SHP77 treated with DMSO at 0.1 percent for 48 hours (cell line): ENCODE results near the gene CXorf49.
"Not testable (repeated sequence)": the region's sequence is repeated elsewhere in the genome, so short reads cannot be mapped to it uniquely, and the experiment has no call there.

Experiments used
- DNase-seq: peaks from one replicate; lab custom pipeline; 2025; lab: John Stamatoyannopoulos, UW

Gene CXorf49

DNA sequence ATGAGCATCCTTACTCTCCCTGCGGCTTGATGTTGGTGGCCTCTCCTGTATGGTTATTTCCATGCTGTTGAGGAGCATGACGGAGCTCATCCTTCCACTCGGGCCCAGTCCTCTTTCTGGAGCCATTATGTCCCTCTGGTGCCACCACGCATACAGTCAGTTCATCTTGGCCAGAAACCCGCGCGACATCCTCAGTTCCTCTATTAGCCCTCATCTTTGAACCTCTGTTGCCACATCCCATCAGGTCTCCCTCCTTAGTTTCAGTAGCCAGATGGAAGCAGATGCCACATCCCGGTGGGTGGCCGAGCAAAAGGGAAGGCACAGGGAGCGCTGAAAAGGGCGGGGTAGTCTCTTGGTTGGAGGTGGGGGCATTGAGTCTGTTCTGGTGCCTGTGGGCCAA is 46.1 kb downstream of the CXorf49 start:
- DNase-seq = no peak

DNA sequence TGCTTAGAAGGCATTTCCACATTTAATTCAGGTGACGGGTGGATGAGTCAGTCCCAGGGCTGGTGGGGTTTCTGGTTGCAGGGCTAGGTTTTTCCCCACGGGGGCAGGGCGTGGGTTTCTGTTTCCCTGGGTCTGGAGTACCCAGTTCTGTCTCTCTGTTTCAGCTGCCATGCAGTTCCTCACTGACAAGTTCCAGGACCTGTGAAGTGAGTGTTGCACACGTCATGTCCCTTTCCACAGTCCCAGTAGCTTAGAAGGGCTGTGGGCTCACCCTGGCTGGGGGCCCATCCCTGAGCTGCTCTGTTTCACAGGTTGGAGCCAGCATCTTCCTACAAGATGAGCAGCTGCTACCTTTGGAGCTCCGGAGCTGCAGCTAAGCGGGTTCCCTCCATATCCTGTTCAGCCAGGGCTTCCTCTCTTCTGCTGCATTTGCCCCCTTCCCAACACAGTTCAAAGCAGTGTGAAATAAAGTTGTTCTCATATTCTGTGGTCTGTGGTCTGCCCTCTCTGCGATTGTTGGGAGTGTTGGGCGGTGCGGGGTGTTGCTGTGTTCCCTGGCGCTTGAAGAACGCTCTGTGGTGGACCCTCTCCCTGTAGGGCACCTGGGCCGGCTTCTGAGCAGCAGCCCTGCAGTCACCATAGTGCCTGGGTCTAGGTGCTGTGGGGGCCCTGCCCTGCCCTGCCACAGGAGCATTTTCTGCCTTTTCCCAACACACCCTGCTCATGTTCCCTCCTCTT is 46.9 kb downstream of the CXorf49 start:
- no peak for DNase-seq

DNA sequence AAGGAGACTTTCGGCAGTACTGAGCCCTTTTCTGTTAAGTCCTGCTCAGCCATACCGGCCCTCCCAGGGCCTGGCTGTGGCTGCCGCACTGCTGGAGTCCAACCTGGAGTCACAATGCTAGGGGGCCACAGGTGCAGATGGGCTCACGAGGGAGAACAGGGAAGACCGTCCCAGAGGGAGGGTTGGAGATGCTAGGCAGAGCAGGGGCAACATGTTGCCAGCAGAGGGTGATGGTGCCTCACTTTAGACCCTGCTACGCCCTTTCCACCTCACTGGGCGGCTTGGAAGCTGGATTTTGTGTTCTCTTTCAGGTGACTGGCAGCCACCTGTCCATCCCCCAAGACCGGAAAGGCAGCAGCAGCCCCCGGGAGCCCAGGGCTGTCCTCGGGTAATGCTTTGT is 48.1 kb downstream of the CXorf49 start:
- DNase-seq = not testable (repeated sequence)

DNA sequence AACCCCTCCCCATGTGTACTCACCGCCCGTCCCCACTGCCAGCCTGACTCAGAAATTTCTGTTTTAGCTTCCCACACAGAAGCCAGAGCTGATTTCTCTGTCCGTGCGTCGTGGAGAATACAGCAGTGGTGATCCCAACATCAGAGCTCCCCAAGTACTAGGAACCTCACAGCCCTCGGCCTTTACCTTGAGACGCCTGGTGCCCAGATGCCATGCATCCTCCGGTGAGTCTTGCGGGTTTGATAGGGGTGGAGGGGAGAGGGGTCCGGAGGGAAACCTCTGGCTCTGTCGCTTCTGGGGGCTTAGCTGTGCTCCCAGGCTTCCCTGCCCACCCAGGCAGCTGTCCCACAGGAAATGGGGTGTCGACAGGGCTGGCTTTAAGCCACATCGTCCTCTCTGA is 48.6 kb downstream of the CXorf49 start:
- no peak for DNase-seq

DNA sequence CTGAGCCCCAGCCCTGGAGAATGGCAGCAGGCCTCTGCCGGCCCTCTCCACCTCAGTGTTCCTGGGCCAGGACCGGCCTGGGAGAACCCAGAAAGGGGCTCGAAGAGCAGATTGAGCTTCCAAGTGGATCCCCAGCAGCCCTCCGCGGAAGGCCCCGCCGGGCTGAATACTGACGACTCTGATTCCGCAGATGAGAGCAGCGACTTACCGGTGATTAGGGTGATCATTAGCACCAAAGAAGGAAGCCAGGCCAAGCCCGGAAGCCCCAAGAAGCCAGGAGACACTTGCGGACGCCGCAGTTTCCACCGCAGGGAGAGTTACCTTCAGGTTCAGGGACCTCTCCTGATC is 49.9 kb downstream of the CXorf49 start:
- no peak for DNase-seq

DNA sequence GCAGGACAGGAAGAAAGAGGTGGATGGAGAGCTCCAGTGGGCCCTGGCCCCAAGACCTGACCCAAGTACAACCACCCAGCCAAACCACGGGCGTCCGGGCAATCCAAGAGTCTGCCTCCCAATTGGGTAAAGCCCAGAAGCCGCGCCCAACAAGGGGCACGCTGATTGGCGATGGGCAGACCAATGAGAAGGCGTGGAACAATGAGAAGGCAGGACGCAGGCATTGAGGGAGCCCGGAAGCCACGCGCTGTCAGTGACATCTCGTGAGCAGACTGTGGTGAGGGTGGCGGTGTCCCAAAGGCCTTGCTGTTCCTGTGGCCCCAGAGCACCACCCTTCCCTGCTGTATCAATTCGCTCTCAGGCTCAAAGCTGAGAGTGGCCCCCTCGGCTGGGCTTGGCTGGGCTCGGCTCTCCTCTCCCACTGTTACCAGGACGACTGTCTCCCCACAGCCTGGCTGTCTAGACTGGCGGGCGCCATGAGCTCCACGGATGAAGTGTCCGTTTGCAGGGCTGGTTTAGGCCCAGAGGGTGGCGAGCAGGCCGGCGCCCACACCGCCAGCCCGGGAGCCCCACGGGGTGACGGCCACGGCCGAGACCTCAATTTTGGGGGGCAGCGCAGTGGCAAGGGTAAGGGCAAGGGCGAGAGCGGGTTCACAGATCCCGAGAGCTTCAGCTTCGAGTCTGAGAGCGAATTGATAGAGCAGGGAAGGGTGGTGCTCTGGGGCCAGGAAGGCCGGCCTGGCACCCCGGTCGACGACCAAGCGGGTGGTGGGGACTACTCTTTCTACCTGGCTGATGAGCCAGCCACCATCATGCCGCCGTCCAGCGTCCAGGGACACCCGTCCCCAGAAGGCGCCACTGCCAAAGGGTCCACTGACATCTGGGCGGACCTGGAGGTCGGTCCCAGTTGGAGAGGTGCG is 50.5 kb downstream of the CXorf49 start, which contains the start of gene LOC101059915:
LOC101059915 (plus strand) TSS at position 219 of the 920 bp plus-strand sequence.
- peak; percentile 44 for DNase-seq

DNA sequence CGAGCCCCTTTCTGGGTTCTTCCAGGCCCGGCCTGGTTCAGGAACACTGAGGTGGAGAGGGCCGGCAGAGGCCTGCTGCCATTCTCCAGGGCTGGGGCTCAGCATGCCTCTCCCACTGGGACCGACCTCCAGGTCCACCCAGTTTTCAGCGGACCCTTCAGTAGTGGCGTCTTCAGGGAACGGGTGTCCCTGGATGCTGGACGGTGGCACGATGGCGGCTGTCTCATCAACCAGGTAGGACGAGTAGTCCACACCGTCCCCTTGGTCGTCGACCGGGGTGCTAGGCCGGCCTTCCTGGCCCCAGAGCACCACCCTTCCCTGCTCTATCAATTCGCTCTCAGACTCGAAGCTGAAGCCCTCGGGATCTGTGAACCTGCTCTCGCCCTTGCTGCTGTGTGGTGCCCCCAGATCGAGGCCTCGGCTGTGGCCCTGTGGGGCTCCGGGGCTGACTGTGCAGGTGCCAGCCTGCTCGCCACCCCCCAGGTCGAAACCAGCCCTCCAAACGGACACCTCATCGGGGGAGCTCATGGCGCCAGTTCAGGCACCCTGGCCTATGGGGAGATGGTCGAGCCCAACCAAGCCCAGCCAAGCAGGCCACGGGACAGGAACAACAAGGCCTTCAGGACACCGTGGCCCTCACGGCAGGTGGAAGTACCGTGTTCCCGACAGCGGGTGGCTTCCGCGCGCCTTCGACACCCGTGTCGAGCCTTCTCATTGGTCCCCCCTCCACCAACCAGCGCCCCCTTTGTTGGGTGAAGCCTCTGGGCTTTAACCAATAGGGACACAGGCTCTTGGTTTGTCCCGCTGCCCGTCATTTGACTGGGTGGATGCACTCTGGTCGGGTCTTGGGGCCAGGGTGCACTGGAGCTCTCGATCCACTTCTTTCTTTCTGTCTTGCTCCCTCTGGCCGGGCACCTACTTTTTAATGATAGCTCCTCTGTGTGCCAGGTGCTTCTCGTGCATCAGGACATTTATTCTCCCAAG is 51.6 kb downstream of the CXorf49 start:
- peak; percentile 54 for DNase-seq

DNA sequence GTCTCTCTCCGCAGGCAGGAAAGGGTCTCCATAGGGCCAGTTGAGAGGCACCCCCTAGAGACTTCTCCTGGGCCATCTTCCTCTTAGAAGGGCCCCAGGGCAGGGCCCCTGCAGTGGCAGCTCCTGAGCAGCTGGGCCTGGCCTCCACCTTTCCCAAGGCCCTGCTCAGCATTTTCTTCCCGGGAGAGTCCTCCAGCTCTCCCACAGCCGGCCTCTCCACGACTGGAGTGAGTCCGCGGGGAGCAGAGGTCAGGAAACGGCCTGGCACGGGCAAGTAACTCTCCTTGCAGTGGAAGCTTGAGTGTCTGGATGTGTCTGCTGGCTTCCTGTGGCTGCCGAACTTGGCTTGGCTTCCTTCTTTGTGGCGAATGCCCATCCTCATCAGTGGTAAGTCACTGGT is 52.3 kb downstream of the CXorf49 start:
- DNase-seq = no peak

DNA sequence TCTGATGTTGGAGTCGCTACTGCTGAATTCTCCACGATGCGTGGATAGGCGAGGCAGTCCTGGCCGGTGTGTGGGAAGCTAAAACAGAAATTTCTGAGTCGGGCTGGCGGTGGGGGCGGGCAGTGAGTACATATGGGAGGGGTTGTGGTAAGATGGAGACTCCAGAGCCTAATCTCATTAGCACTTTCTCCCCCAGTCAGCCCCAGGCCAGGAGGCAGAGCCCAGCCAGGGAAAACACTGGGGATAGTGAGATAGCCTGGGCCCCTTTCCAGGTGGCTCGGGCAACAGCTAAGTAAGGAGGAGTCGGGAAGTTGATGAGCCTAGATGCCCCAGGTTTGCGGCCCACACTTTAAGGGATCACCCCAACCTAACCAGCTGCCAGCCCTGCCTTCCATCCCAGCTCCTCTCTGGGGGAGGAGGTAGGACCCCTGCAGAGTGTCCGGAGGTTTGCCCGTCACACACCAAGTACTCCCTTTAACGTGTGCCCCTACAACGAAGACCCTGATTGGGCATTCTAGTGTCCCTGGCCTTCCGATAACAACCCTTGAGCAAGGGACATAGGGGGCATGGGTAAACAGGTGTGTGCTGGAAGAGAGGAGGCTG is 53.1 kb downstream of the CXorf49 start:
- no peak for DNase-seq
